SH-SY5Y (cell line): ENCODE measurements around the gene IGF2R.

Experiments used
- GATA2 ChIP-seq: IDR thresholded peaks from 2 replicates; pipeline ENCODE4 v1.6.1; 2011; ENCODE audit warnings: mild to moderate bottlenecking, low read depth, low read length
- GATA3 ChIP-seq: IDR thresholded peaks from 2 replicates; pipeline ENCODE4 v1.6.1; 2011; ENCODE audit warnings: low read depth, mild to moderate bottlenecking, low read length, moderate library complexity

- TF ChIP-seq GATA3 (no peak), GATA2 (no peak)
Measured at GRCh38 chr6:160024152-160024551, 55.3 kb downstream of the IGF2R start.
